GM12891 (cell line): ENCODE results near the gene KCNAB2.

Source experiments
- POLR2A ChIP-seq: IDR thresholded peaks from 2 replicates; pipeline ENCODE4 v1.6.1; 2011; ENCODE audit warnings: low read depth, low read length, control low read depth
- SPI1 ChIP-seq: IDR thresholded peaks from 2 replicates; pipeline ENCODE4 v1.6.1; 2011; ENCODE audit warnings: low read depth, low read length, control low read depth
- TAF1 ChIP-seq: IDR thresholded peaks from 2 replicates; pipeline ENCODE4 v1.6.1; 2011; ENCODE audit warnings: low read depth, low read length, control low read depth

- TF ChIP-seq POLR2A (no peak), TAF1 (no peak), SPI1 (no peak)
These were observed 83.6 kb downstream of the KCNAB2 start for GRCh38 chr1:6129313-6129712.
